Measurements from ENCODE around the gene USP31. TPM values are rescaled to one million over a fixed set of nuclear protein-coding genes. Genes with fewer than 3 reads are reported as not detected.

USP31 gene
- total RNA-seq, 1 donor from 2014 or later, result 8.7 TPM

- no peak overlapping the region for H3K4me3 Mint-ChIP-seq (ENCODE audit: unreplicated experiment)
- no peaks in the 10 kb centered on the region for H3K4me1 Mint-ChIP-seq (ENCODE audit: low read depth)
- no peak overlapping the region for H3K27ac Mint-ChIP-seq (ENCODE audit: unreplicated experiment)
- no peak for TF ChIP-seq CTCF (IDR thresholded peaks at IDR 0.05)
- H3K27me3 Mint-ChIP-seq (ENCODE audit: low read depth), result no peaks in the 10 kb centered on the region
- H3K9me3 Mint-ChIP-seq (ENCODE audit: low read depth), result peaks cover 4% of the 10 kb centered on the region
- no peaks in the 10 kb centered on the region for H3K36me3 Mint-ChIP-seq (ENCODE audit: low read depth)
- DNase-seq (ENCODE audit: low spot score), result no peak
Observed at GRCh38 chr16:23024044-23024443, 125.2 kb downstream of the USP31 start.

- no peak for TF ChIP-seq CTCF (IDR thresholded peaks at IDR 0.05)
- DNase-seq (ENCODE audit: low spot score), result no peak
Observed at GRCh38 chr16:23020084-23020483, 129.2 kb downstream of the USP31 start.

GRCh38 chr16:23016368-23016767 lies 132.9 kb downstream of the USP31 start:
- no peak overlapping the region for H3K4me3 Mint-ChIP-seq (ENCODE audit: unreplicated experiment)
- no peaks in the 10 kb centered on the region for H3K36me3 Mint-ChIP-seq (ENCODE audit: low read depth)
- no peak for DNase-seq (ENCODE audit: low spot score)
- H3K4me1 Mint-ChIP-seq (ENCODE audit: low read depth), result no peaks in the 10 kb centered on the region
- no peak overlapping the region for H3K27ac Mint-ChIP-seq (ENCODE audit: unreplicated experiment)
- H3K9me3 Mint-ChIP-seq (ENCODE audit: low read depth), result peaks cover 4% of the 10 kb centered on the region
- no peak for TF ChIP-seq CTCF (IDR thresholded peaks at IDR 0.05)
- H3K27me3 Mint-ChIP-seq (ENCODE audit: low read depth), result no peaks in the 10 kb centered on the region

More at GRCh38 chr16:23020084-23020483, 129.2 kb downstream of the USP31 start:
- H3K36me3 Mint-ChIP-seq (ENCODE audit: low read depth), result no peaks in the 10 kb centered on the region
- no peak overlapping the region for H3K4me3 Mint-ChIP-seq (ENCODE audit: unreplicated experiment)
- H3K9me3 Mint-ChIP-seq (ENCODE audit: low read depth), result peaks cover 4% of the 10 kb centered on the region
- no peak overlapping the region for H3K27ac Mint-ChIP-seq (ENCODE audit: unreplicated experiment)
- H3K4me1 Mint-ChIP-seq (ENCODE audit: low read depth), result no peaks in the 10 kb centered on the region
- H3K27me3 Mint-ChIP-seq (ENCODE audit: low read depth), result no peaks in the 10 kb centered on the region

- DNase-seq (ENCODE audit: low spot score), result no peak
- no peak for TF ChIP-seq CTCF (IDR thresholded peaks at IDR 0.05)
- Mint-ChIP-seq H3K9me3 (ENCODE audit: low read depth) (peaks cover 4% of the 10 kb centered on the region), H3K36me3 (ENCODE audit: low read depth) (no peaks in the 10 kb centered on the region), H3K27ac (ENCODE audit: unreplicated experiment) (no peak overlapping the region), H3K27me3 (ENCODE audit: low read depth) (no peaks in the 10 kb centered on the region), H3K4me1 (ENCODE audit: low read depth) (no peaks in the 10 kb centered on the region), H3K4me3 (ENCODE audit: unreplicated experiment) (no peak overlapping the region)
Observed at GRCh38 chr16:23015580-23015979, 133.7 kb downstream of the USP31 start.

- Mint-ChIP-seq H3K9me3 (ENCODE audit: low read depth) (no peaks in the 10 kb centered on the region), H3K4me3 (ENCODE audit: unreplicated experiment) (no peak overlapping the region), H3K36me3 (ENCODE audit: low read depth) (no peaks in the 10 kb centered on the region), H3K27me3 (ENCODE audit: low read depth) (no peaks in the 10 kb centered on the region), H3K27ac (ENCODE audit: unreplicated experiment) (no peak overlapping the region), H3K4me1 (ENCODE audit: low read depth) (no peaks in the 10 kb centered on the region)
- DNase-seq (ENCODE audit: low spot score), result no peak
- TF ChIP-seq CTCF (IDR thresholded peaks at IDR 0.05), result no peak
Observed at GRCh38 chr16:23014592-23014991, 134.7 kb downstream of the USP31 start.

Other genes starting within 250 kb of the USP31 start
- not detected in 3 replicates for gene SCNN1G, start 33.3 kb upstream of the USP31 start, total RNA-seq
- gene SCNN1B, start 152.8 kb upstream of the USP31 start, total RNA-seq, result not detected in 3 replicates